Thoracic aorta (tissue), 2 donors: ENCODE measurements around the gene GATD1. TPM values are rescaled to one million over a fixed set of nuclear protein-coding genes. Genes with fewer than 3 reads are reported as not detected.

ENCODE experiments used
- ATAC-seq: fragments of 150-250 bp; one replicate; pipeline ENCODE4 v1.8.0; 2017; ENCODE audit warnings: low read depth; ENCODE audit not compliant: insufficient number of reproducible peaks, low FRiP score
- DNase-seq: peaks from one replicate; pipeline ENCODE4 v3.0.0-alpha.2; 2020; ENCODE audit warnings: low spot score
- H3K27ac ChIP-seq, 2 donors: fragments of 200-600 bp; sonication (generic); 1 replicate in 1 of 2; 2 replicates in 1 of 2; pipeline ENCODE4 v1.5.1; 2016; ENCODE audit warnings: mild to moderate bottlenecking in 2 of 2, moderate library complexity in 2 of 2
- H3K27me3 ChIP-seq: fragments of 200-600 bp; sonication (generic); replicated peaks from 2 replicates; pipeline ENCODE4 v1.6.0; 2016; ENCODE audit warnings: mild to moderate bottlenecking; ENCODE audit not compliant: insufficient read depth
- H3K36me3 ChIP-seq: fragments of 200-600 bp; sonication (generic); one replicate; pipeline ENCODE4 v1.5.1; 2016
- H3K4me1 ChIP-seq, 2 donors: fragments of 200-600 bp; sonication (generic); 1 replicate in 1 of 2; 2 replicates in 1 of 2; pipeline versions ENCODE4 v1.5.1 to v1.6.0; 2016; ENCODE audit warnings: low read depth in 2 of 2, mild to moderate bottlenecking in 1 of 2; ENCODE audit not compliant: control insufficient read depth in 1 of 2
- H3K4me3 ChIP-seq: fragments of 200-600 bp; sonication (generic); 2 replicates; pipeline ENCODE4 v1.5.1; 2016; ENCODE audit warnings: mild to moderate bottlenecking
- H3K9me3 ChIP-seq: fragments of 200-600 bp; sonication (generic); 2 replicates; pipeline ENCODE4 v1.5.1; 2016
- total RNA-seq, 2 donors: library from RNA; depleted of rRNA; stranded (reverse); fragments of >200 nt; gene quantifications; one replicate each; pipeline versions ENCODE4 v1.1.0 to v1.2.3, GENCODE V29; 2016
- TF ChIP-seq, protein P1 (sequence below): fragments of 200-600 bp; sonication (generic); IDR thresholded peaks from one replicate; pipeline ENCODE4 v1.5.1; 2019; ENCODE audit warnings: antibody characterized with exemption

The GATD1 gene
- total RNA-seq, 2 donors from 2014 or later: 32.5 to 48.7 TPM

DNA sequence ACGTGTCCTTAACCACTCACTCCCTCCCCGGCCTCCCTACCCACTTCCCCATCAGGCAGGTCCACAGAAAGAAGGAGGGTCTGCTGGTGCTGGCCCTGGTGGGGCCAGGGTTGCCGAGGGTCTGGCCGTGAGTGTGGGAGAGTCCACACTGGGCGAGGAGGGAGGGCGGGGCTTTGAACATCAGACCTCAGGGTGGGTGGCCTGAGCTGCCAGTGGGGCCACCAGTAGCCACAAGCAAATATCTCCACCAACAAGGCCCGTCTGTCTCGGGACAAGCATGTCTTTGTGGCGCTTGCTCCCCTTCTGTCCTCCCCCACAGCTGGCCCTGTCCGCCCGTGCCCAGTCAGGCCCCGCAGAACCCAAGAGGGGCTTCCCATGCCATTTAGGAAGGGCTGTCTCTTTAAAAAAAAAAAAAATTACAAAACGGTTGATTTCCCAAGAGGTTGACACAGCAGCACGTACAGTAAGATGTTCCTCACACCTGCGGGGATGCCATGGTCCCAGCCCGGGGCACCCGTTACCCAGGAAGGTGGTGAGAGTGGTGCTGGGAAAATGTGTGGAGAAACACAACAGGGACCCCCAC, 47.7 kb downstream of the GATD1 start:
- Histone ChIP-seq H3K4me1 (peaks cover 22 to 34% of the 10 kb centered on the region in 2 donors), H3K27ac (peak overlapping the region in 1 of 2 donors; percentile 94), H3K27me3 (no peaks in the 10 kb centered on the region), H3K9me3 (no peaks in the 10 kb centered on the region), H3K36me3 (no peaks in the 10 kb centered on the region), H3K4me3 (no peak overlapping the region)
- ATAC-seq (no peak), DNase-seq (no peak)
- TF ChIP-seq, protein P1, sequence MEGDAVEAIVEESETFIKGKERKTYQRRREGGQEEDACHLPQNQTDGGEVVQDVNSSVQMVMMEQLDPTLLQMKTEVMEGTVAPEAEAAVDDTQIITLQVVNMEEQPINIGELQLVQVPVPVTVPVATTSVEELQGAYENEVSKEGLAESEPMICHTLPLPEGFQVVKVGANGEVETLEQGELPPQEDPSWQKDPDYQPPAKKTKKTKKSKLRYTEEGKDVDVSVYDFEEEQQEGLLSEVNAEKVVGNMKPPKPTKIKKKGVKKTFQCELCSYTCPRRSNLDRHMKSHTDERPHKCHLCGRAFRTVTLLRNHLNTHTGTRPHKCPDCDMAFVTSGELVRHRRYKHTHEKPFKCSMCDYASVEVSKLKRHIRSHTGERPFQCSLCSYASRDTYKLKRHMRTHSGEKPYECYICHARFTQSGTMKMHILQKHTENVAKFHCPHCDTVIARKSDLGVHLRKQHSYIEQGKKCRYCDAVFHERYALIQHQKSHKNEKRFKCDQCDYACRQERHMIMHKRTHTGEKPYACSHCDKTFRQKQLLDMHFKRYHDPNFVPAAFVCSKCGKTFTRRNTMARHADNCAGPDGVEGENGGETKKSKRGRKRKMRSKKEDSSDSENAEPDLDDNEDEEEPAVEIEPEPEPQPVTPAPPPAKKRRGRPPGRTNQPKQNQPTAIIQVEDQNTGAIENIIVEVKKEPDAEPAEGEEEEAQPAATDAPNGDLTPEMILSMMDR: no peak

DNA sequence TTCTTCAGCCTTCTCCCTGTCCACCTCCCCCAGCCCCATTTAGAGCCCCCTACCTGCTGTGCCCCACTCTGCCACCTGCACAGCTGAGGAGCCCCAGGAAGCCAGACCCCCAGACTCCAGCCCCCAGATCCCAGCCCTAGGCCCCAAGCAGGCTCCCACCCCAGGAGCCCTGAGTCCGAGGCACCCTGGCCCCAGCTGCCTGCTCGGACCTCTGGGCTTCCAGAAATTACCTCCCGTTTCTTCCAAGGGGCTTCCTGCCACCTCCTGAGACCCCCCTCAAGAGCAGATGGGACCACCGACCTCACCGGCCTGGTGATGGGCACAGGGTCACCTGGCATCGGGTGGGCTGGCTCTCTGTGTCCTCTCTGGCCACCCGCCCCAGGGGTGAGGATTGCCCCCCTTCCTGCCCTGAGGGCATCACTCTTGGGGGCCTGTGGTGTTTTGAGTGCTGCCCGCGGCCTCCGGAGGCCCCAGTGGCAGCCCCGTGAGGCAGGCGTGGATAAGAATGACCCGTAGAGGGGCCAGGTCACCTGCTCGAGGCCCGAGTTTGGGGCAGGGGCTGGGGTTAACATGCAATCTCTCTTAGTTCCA, 48.3 kb downstream of the GATD1 start:
- peak overlapping the region; percentile 70 to 94 for H3K27ac ChIP-seq
- TF ChIP-seq, protein P1: no peak
- H3K27me3 ChIP-seq: no peaks in the 10 kb centered on the region
- ATAC-seq (no peak), DNase-seq (no peak)
- no peaks in the 10 kb centered on the region for H3K9me3 ChIP-seq
- H3K4me3 ChIP-seq: no peak overlapping the region
- H3K36me3 ChIP-seq: no peaks in the 10 kb centered on the region
- H3K4me1 ChIP-seq: peaks cover 22 to 34% of the 10 kb centered on the region in 2 donors

DNA sequence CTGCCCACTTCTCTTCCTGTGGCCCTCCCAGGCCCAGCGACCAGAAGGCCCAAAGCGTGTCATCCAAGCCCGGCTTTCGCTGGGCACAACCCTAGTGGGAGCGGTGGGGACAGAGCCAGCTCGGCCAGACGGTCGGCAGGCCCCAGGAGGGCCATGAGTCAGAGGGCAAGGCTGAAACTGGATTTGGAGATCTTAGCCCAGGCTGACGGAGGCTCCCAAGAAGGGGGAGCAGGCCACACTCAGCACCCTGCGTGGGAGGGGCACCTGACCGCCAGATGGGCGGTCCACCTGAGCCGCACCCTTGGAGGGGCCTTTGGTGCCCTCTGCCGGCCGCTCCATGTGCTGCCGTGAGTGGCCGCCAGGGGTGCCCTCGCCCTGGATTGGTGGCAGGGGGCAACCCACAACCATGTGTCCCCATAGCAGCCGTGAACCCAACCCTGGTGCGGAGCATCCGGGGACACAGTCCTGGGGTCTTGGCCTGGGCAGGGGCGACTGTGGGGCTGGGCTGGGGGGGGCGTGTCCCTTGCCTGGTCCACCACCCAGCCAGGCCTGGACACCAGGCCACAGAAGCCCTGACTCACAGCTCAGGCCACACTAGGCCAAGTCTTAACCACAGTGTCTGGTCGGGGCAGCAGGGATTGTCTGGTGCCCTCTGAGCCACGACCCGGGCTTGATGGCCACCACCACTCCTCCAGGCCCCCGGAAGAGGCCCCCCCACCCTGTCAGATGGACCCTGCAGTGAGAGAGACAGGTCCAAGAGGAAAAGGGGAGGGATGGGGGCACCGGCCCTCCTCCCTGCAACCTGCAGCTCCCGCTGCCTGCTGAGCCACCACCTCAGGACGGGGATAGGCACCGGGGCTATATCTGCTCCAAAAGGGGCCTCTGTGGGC, 49.2 kb downstream of the GATD1 start:
- TF ChIP-seq, protein P1: peak; percentile 98
- no peak overlapping the region for H3K4me3 ChIP-seq
- H3K9me3 ChIP-seq: no peaks in the 10 kb centered on the region
- ATAC-seq (peak; percentile 63), DNase-seq (peak; percentile 86)
- H3K36me3 ChIP-seq: no peaks in the 10 kb centered on the region
- no peaks in the 10 kb centered on the region for H3K27me3 ChIP-seq
- H3K4me1 ChIP-seq: peaks cover 22 to 34% of the 10 kb centered on the region in 2 donors
- H3K27ac ChIP-seq: peak overlapping the region; percentile 70 to 94

DNA sequence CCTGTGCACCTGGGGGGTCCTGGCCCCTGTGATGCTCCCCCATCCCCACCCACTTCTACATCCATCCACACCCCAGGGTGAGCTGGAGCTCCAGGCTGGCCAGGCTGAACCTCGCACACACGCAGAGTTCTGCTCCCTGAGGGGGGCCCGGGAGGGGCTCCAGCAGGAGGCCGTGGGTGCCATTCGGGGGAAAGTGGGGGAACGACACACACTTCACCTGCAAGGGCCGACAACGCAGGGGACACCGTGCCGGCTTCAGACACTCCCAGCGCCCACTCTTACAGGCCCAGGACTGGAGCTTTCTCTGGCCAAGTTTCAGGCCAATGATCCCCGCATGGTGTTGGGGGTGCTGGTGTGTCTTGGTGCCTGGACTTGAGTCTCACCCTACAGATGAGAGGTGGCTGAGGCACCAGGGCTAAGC, 50.0 kb downstream of the GATD1 start:
- Histone ChIP-seq H3K27me3 (no peaks in the 10 kb centered on the region), H3K36me3 (no peaks in the 10 kb centered on the region), H3K27ac (peak overlapping the region; percentile 70 to 94), H3K4me3 (no peak overlapping the region), H3K9me3 (no peaks in the 10 kb centered on the region), H3K4me1 (peaks cover 22 to 34% of the 10 kb centered on the region in 2 donors)
- ATAC-seq (no peak), DNase-seq (no peak)
- TF ChIP-seq, protein P1: no peak
